Measurements from ENCODE around the gene KCNG4. TPM values are rescaled to one million over a fixed set of nuclear protein-coding genes. Genes with fewer than 3 reads are reported as not detected.

KCNG4 gene
- total and polyA plus RNA-seq, 2 donors (not counting 3 experiments of a cell fraction or from before 2014, with no cell fraction given) = not detected

DNA sequence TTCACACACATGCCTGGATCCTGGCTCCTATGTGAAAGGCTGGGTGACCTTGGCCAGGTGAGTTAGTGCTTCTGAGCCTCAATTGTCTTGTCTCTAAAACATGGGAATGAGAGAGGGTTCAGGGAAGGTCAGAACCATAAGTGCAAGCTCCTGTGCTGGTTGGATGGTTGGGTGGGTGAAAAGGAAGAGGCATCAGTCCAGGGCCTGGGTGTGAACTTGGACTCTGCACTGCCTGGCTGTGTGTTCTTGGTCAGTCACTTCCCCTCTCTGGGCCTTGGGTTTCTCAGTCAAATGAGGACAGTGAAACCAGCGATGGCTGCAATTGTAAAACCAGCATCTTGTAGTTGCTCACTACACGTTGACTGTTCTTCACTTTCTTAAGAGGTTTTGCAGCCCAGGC lies 643 bp upstream of the KCNG4 start:
- POLR2A ChIA-PET = no interaction called here
- H3K9me1 ChIP-seq (replicated peaks; ENCODE audit: control insufficient read depth, extremely low read depth, insufficient read depth, low read length) = no peaks in the 10 kb centered on the region
- no peak for FAIRE-seq
- DNase-seq (ENCODE audit: low read depth, low spot score) = no peak
- H3K9me3 ChIP-seq (replicated peaks; ENCODE audit: control insufficient read depth, insufficient read depth, low read length) = no peaks in the 10 kb centered on the region
- dilution Hi-C loops (cut with MboI; ENCODE audit: extremely low pct_ligation_motif_present, low sequenced_read_pairs) = loop anchor here (25.0 kb wide), 1 partner anchor 172 kb away; no protein-coding TSS in a partner anchor
- H3K4me2 ChIP-seq (ENCODE audit: insufficient read depth, low read length) = no peak overlapping the region
- H4K20me1 ChIP-seq (replicated peaks; ENCODE audit: control insufficient read depth, extremely low read depth, insufficient read depth, low read length) = no peaks in the 10 kb centered on the region
- no peak overlapping the region for H3K4me3 ChIP-seq (replicated peaks in 1 of 3; ENCODE audit: insufficient read depth in 1 of 3, low read depth in 1 of 3, low read length in 3 of 3)
- CTCF ChIA-PET = interaction anchor here (0.6 kb wide), 1 partner anchor 246 kb away, joined by 3 read pairs; no protein-coding TSS in a partner anchor
- BruUV-seq (replicated peaks) = no TSS peak
- no peak overlapping the region for H2AFZ ChIP-seq (ENCODE audit: low read depth, low read length)
- intact Hi-C loops (cut with micrococcal nuclease) = no loop called here
- peaks cover 5 to 6% of the 10 kb centered on the region in 2 experiments for H3K27me3 ChIP-seq (ENCODE audit: control insufficient read depth in 2 of 2, insufficient read depth in 2 of 2, low read length in 2 of 2)
- no peaks in the 10 kb centered on the region for H3K36me3 ChIP-seq (ENCODE audit: control insufficient read depth in 2 of 2, extremely low read depth in 1 of 2, insufficient read depth in 2 of 2, low read length in 2 of 2)
- no peak overlapping the region for H3K27ac ChIP-seq (ENCODE audit: insufficient read depth, low read depth, low read length)
- H3K9ac ChIP-seq (replicated peaks; ENCODE audit: extremely low read depth, insufficient read depth, low read length) = no peak overlapping the region
- TF ChIP-seq, protein P1, sequence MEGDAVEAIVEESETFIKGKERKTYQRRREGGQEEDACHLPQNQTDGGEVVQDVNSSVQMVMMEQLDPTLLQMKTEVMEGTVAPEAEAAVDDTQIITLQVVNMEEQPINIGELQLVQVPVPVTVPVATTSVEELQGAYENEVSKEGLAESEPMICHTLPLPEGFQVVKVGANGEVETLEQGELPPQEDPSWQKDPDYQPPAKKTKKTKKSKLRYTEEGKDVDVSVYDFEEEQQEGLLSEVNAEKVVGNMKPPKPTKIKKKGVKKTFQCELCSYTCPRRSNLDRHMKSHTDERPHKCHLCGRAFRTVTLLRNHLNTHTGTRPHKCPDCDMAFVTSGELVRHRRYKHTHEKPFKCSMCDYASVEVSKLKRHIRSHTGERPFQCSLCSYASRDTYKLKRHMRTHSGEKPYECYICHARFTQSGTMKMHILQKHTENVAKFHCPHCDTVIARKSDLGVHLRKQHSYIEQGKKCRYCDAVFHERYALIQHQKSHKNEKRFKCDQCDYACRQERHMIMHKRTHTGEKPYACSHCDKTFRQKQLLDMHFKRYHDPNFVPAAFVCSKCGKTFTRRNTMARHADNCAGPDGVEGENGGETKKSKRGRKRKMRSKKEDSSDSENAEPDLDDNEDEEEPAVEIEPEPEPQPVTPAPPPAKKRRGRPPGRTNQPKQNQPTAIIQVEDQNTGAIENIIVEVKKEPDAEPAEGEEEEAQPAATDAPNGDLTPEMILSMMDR (IDR thresholded peaks at IDR 0.05; ENCODE audit: extremely low read depth in 1 of 2, insufficient read depth in 1 of 2, low read depth in 1 of 2, low read length in 2 of 2) = no peak
- TF ChIP-seq POLR2A (IDR thresholded peaks at IDR 0.05; ENCODE audit: low read depth, low read length) = no peak
- no peak for TF ChIP-seq MAX (IDR thresholded peaks at IDR 0.05; ENCODE audit: insufficient read depth, insufficient read length)
- no peak for TF ChIP-seq GATA2 (IDR thresholded peaks at IDR 0.05; ENCODE audit: insufficient read depth, insufficient read length, low read depth, low read length)
- no peak for TF ChIP-seq MYC (IDR thresholded peaks at IDR 0.05; ENCODE audit: low read depth, low read length)
- TF ChIP-seq FOS (IDR thresholded peaks at IDR 0.05; ENCODE audit: borderline replicate concordance, insufficient read depth, low read length) = no peak
- TF ChIP-seq JUN (IDR thresholded peaks at IDR 0.05; ENCODE audit: borderline replicate concordance, insufficient read depth, insufficient read length, low read depth) = no peak
- TF ChIP-seq EZH2 (IDR thresholded peaks at IDR 0.05; ENCODE audit: borderline replicate concordance, low read depth, low read length, severe bottlenecking) = no peak
- TF ChIP-seq POLR2AphosphoS5 (IDR thresholded peaks at IDR 0.05; ENCODE audit: insufficient read depth, low read depth, low read length) = no peak
- no peaks in the 10 kb centered on the region for H3K79me2 ChIP-seq (ENCODE audit: control insufficient read depth, insufficient read depth, low read length)
- H3K4me1 ChIP-seq (ENCODE audit: control insufficient read depth, extremely low read depth, insufficient read depth, low read length) = no peaks in the 10 kb centered on the region
